IPS-20b (cell line): ENCODE results near the gene CATSPER3.

Experiments
- H3K27ac ChIP-seq: one replicate; pipeline ENCODE4 v1.5.1; 2013; ENCODE audit warnings: low read length
- H3K27me3 ChIP-seq: 2 replicates; pipeline ENCODE4 v1.6.1; 2013; ENCODE audit warnings: mild to moderate bottlenecking, low read length, inconsistent platforms; ENCODE audit not compliant: insufficient read depth
- H3K36me3 ChIP-seq: 2 replicates; pipeline ENCODE4 v1.6.1; 2013; ENCODE audit warnings: low read depth, mild to moderate bottlenecking, inconsistent platforms, low read length, moderate library complexity; ENCODE audit not compliant: insufficient read depth
- H3K4me1 ChIP-seq: 2 replicates; pipeline ENCODE4 v1.6.1; 2013; ENCODE audit warnings: mild to moderate bottlenecking, control low read depth, inconsistent platforms, low read length, moderate library complexity; ENCODE audit not compliant: insufficient read depth
- H3K4me3 ChIP-seq: 2 replicates; pipeline ENCODE4 v1.5.1; 2013; ENCODE audit warnings: mild to moderate bottlenecking, low read length, inconsistent platforms
- H3K9ac ChIP-seq: 2 replicates; pipeline ENCODE4 v1.6.1; 2013; ENCODE audit warnings: low read depth, mild to moderate bottlenecking, inconsistent platforms, low read length, moderate library complexity
- H3K9me3 ChIP-seq: 2 replicates; pipeline ENCODE4 v1.6.1; 2013; ENCODE audit warnings: mild to moderate bottlenecking, low read depth, low read length, inconsistent platforms; ENCODE audit not compliant: insufficient read depth

The CATSPER3 gene

GRCh38 chr5:135040333-135041144, 72.8 kb downstream of the CATSPER3 start:
- H3K27me3 ChIP-seq, result peaks cover 100% of the 10 kb centered on the region
- H3K4me3 ChIP-seq, result peak overlapping the region; percentile 40; the same call in 1 of the 2 replicates

DNA sequence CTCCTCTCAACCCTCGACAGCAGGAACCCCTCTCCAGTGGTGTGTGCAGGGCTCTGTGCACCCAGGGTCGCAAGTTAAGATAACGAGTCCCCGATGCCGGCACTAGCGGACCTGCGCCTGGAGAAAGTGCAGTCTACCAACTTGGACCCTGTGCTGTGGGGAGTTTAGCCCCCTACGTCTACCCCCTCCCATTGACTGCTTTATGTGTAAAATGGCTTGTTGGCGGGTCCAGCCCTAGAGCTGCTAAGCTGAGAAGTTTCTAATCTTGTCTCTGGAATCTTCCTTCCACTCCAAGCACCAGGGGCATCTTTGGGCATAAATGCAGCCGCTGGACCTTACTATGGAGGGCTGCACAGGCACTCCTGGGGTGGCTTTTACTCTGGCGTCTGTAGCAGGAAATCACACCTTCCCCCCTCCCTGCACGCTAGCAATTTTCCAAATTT, 73.5 kb downstream of the CATSPER3 start:
- peaks cover 100% of the 10 kb centered on the region for H3K27me3 ChIP-seq
- H3K4me3 ChIP-seq, result no peak overlapping the region; the same call in 1 of the 2 replicates

More at GRCh38 chr5:135040333-135041144, 72.8 kb downstream of the CATSPER3 start:
- H3K4me1 ChIP-seq, result no peaks in the 10 kb centered on the region
- peaks cover 7% of the 10 kb centered on the region; the same call in 1 of the 2 replicates for H3K9me3 ChIP-seq
- no peak overlapping the region for H3K27ac ChIP-seq
- H3K9ac ChIP-seq, result no peak overlapping the region
- no peaks in the 10 kb centered on the region for H3K36me3 ChIP-seq

GRCh38 chr5:135041726-135042125, 74.0 kb downstream of the CATSPER3 start:
- H3K4me3 ChIP-seq, result no peak overlapping the region
- no peaks in the 10 kb centered on the region for H3K4me1 ChIP-seq
- H3K27me3 ChIP-seq, result peaks cover 100% of the 10 kb centered on the region
- no peak overlapping the region for H3K9ac ChIP-seq
- H3K36me3 ChIP-seq, result no peaks in the 10 kb centered on the region
- H3K27ac ChIP-seq, result no peak overlapping the region
- peaks cover 7% of the 10 kb centered on the region; the same call in 1 of the 2 replicates for H3K9me3 ChIP-seq

More for the DNA sequence above, 73.5 kb downstream of the CATSPER3 start:
- H3K27ac ChIP-seq, result no peak overlapping the region
- H3K9ac ChIP-seq, result no peak overlapping the region
- H3K4me1 ChIP-seq, result no peaks in the 10 kb centered on the region
- peaks cover 7% of the 10 kb centered on the region; the same call in 1 of the 2 replicates for H3K9me3 ChIP-seq
- no peaks in the 10 kb centered on the region for H3K36me3 ChIP-seq

GRCh38 chr5:135042595-135042994, 74.9 kb downstream of the CATSPER3 start:
- H3K4me3 ChIP-seq, result no peak overlapping the region
- no peaks in the 10 kb centered on the region for H3K36me3 ChIP-seq
- H3K9ac ChIP-seq, result no peak overlapping the region
- no peaks in the 10 kb centered on the region for H3K4me1 ChIP-seq
- no peak overlapping the region for H3K27ac ChIP-seq
- H3K9me3 ChIP-seq, result peaks cover 7% of the 10 kb centered on the region; the same call in 1 of the 2 replicates
- peaks cover 99% of the 10 kb centered on the region for H3K27me3 ChIP-seq

GRCh38 chr5:135045488-135045887, 77.8 kb downstream of the CATSPER3 start:
- H3K27ac ChIP-seq, result no peak overlapping the region
- H3K9me3 ChIP-seq, result no peaks in the 10 kb centered on the region
- H3K4me3 ChIP-seq, result no peak overlapping the region
- H3K27me3 ChIP-seq, result peaks cover 99% of the 10 kb centered on the region
- H3K36me3 ChIP-seq, result no peaks in the 10 kb centered on the region
- no peak overlapping the region for H3K9ac ChIP-seq
- no peaks in the 10 kb centered on the region for H3K4me1 ChIP-seq

- H3K4me3 ChIP-seq, result no peak overlapping the region
- H3K27ac ChIP-seq, result no peak overlapping the region
- H3K9ac ChIP-seq, result no peak overlapping the region
- no peaks in the 10 kb centered on the region for H3K36me3 ChIP-seq
- H3K27me3 ChIP-seq, result peaks cover 99% of the 10 kb centered on the region
- H3K4me1 ChIP-seq, result no peaks in the 10 kb centered on the region
- H3K9me3 ChIP-seq, result no peaks in the 10 kb centered on the region
Observed at GRCh38 chr5:135046661-135047346, 79.1 kb downstream of the CATSPER3 start.

GRCh38 chr5:135047347-135047695, 79.6 kb downstream of the CATSPER3 start:
- Histone ChIP-seq H3K4me1 (no peaks in the 10 kb centered on the region), H3K27ac (no peak overlapping the region), H3K9ac (no peak overlapping the region), H3K36me3 (no peaks in the 10 kb centered on the region), H3K9me3 (no peaks in the 10 kb centered on the region), H3K4me3 (no peak overlapping the region), H3K27me3 (peaks cover 99% of the 10 kb centered on the region)

DNA sequence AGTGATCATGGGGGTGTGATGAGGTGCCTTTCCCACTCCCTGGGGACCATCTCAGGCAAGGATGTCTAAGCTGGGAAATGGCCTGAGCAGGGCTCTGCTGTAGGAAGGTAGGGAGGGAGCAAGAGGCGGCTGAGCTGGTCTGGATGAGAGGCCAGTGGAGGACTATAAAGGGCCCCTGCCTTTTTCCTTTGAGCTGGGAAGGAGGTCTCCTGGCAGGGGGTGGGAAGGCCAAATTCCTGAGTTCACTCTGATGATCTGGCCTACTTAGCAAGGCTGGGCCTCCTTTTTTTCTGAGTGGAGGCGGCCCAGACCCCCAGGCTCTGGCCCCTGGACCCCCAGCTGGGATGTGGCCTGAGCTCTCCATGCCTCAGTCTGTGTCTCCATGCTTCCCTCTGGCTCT, 80.6 kb downstream of the CATSPER3 start:
- Histone ChIP-seq H3K9me3 (no peaks in the 10 kb centered on the region), H3K4me3 (no peak overlapping the region), H3K36me3 (no peaks in the 10 kb centered on the region), H3K4me1 (no peaks in the 10 kb centered on the region), H3K27me3 (peaks cover 99% of the 10 kb centered on the region), H3K27ac (no peak overlapping the region), H3K9ac (no peak overlapping the region)

GRCh38 chr5:135048930-135049329, 81.2 kb downstream of the CATSPER3 start:
- Histone ChIP-seq H3K27me3 (peaks cover 99% of the 10 kb centered on the region), H3K4me3 (no peak overlapping the region), H3K9ac (no peak overlapping the region), H3K36me3 (no peaks in the 10 kb centered on the region), H3K9me3 (no peaks in the 10 kb centered on the region), H3K27ac (no peak overlapping the region), H3K4me1 (no peaks in the 10 kb centered on the region)

DNA sequence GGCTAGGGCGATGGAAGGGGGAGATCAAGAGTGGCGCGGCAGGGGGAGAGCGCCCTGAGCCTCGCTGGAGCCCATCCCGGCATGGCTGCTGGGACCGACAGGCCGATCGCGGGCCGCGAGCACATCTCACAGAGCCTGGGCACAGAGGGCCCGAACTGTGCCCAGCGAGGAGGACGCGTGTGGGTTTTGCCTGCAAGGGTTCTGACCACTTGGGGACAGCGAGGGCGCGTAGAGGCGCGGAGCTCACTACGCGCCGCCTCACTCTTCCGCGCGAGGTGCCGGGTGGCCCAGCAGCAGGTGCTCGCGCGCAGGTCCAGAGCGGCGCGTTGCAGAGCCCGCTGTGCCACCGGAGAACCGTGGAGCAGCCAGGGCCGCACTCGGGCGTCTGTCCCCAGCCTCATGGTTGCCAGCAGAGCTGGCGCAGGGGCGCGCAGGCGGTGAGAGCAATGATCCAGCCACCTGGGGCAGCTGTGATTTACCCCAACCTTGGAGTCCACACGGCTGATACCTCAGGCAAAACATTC, 82.6 kb downstream of the CATSPER3 start:
- Histone ChIP-seq H3K27me3 (peaks cover 98% of the 10 kb centered on the region), H3K4me3 (peak overlapping the region; percentile 53), H3K36me3 (no peaks in the 10 kb centered on the region), H3K9ac (no peak overlapping the region), H3K4me1 (no peaks in the 10 kb centered on the region), H3K9me3 (no peaks in the 10 kb centered on the region), H3K27ac (no peak overlapping the region)

DNA sequence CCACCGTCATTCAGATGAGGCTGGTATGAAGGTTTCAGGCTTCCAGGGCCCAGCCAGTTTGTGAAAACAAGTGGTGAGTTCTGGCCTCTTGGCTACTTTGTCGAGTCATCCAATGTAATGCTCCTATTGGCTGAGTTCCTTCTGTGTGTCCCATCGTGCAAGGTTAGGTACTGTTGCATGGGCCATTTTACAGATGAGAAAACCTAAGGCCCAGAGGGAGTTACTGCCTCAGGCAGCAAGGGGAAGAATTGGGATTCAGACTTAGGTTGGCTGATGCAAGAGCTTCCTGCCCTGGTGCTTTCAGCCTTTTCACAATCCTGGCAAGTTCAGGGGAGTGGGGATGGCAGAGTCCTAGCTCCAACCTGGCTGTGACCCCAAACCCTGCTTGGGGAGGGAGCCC, 83.7 kb downstream of the CATSPER3 start:
- no peak overlapping the region for H3K4me3 ChIP-seq
- no peaks in the 10 kb centered on the region for H3K4me1 ChIP-seq
- H3K27ac ChIP-seq, result no peak overlapping the region
- H3K36me3 ChIP-seq, result no peaks in the 10 kb centered on the region
- peaks cover 98% of the 10 kb centered on the region for H3K27me3 ChIP-seq
- H3K9me3 ChIP-seq, result no peaks in the 10 kb centered on the region
- no peak overlapping the region for H3K9ac ChIP-seq
